Gastrocnemius medialis (tissue), 4 donors: ENCODE data around the gene FBXW2. TPM values are rescaled to one million over a fixed set of nuclear protein-coding genes. Genes with fewer than 3 reads are reported as not detected.

Experiments used
- ATAC-seq, 2 donors: fragments of 150-250 bp; one replicate each; pipeline ENCODE4 v1.9.1; 2016
- DNase-seq, 2 donors: peaks; one replicate each; pipeline ENCODE4 v3.0.0-alpha.2; 2019
- H3K27ac ChIP-seq, 4 donors: fragments of 200-600 bp; sonication (generic); 1 replicate in 1 of 4; 2 replicates in 3 of 4; pipeline ENCODE4 v1.5.1; 2016 to 2018; ENCODE audit warnings: mild to moderate bottlenecking in 2 of 4, moderate library complexity in 1 of 4
- H3K27me3 ChIP-seq, 3 donors: fragments of 200-600 bp; sonication (generic) in 2 of 3; 1 replicate in 1 of 3; 2 replicates in 2 of 3; pipeline versions ENCODE4 v1.5.1 to v1.6.0; 2016 to 2019; ENCODE audit warnings: mild to moderate bottlenecking in 1 of 3, moderate library complexity in 1 of 3
- H3K36me3 ChIP-seq, 2 donors: fragments of 200-600 bp; sonication (generic) in 1 of 2; one replicate each; pipeline ENCODE4 v1.5.1; 2017 to 2018
- H3K4me1 ChIP-seq, 2 donors: fragments of 200-600 bp; sonication (generic) in 1 of 2; one replicate each; pipeline ENCODE4 v1.5.1; 2016 to 2017; ENCODE audit warnings: mild to moderate bottlenecking in 2 of 2
- H3K4me3 ChIP-seq, 4 donors: fragments of 200-600 bp; sonication (generic) in 3 of 4; 1 replicate in 1 of 4; 2 replicates in 3 of 4; pipeline ENCODE4 v1.5.1; 2016 to 2019; ENCODE audit warnings: mild to moderate bottlenecking in 2 of 4
- H3K9me3 ChIP-seq, 3 donors: fragments of 200-600 bp; sonication (generic) in 2 of 3; 1 replicate in 1 of 3; 2 replicates in 2 of 3; pipeline ENCODE4 v1.5.1; 2016 to 2019
- CTCF ChIP-seq, 5 experiments: fragments of 450-650 bp in 3 of 5; fragments of 200-600 bp in 2 of 5; sonication (generic) in 2 of 5; IDR thresholded peaks in 4 of 5; conservative IDR thresholded peaks in 1 of 5; 1 replicate in 4 of 5; 2 replicates in 1 of 5; pipeline ENCODE4 v1.5.1; 2016 to 2019; ENCODE audit warnings: antibody characterized with exemption in 5 of 5, mild to moderate bottlenecking in 3 of 5, moderate library complexity in 3 of 5
- POLR2A ChIP-seq, 2 donors: fragments of 450-650 bp; IDR thresholded peaks; one replicate each; pipeline ENCODE4 v1.6.1; 2017; ENCODE audit warnings: antibody characterized with exemption in 2 of 2, mild to moderate bottlenecking in 2 of 2, moderate library complexity in 2 of 2
- in situ Hi-C, 4 donors: fragments of 200-750 bp; cut with MboI; loops; one replicate each; pipeline versions ENCODE4 v1.15.0 to v1.8.0; 2017; ENCODE audit warnings: low sequenced_read_pairs in 4 of 4
- intact Hi-C: fragments of 100-400 bp; cut with DNase I; formaldehyde crosslinking; loops from one replicate; pipeline ENCODE4 v1.15.1; 2023; ENCODE audit warnings: low total_unique reads
- total RNA-seq, 4 donors: library from RNA; depleted of rRNA; stranded (reverse); fragments of >200 nt; gene quantifications; one replicate each; pipeline versions ENCODE4 v1.1.0 to v1.2.3, GENCODE V29; 2016

FBXW2 gene
- total RNA-seq, 4 donors from 2014 or later = 17.0 to 20.0 (median 19.0) TPM

GRCh38 chr9:120770931-120771330 is 22.3 kb downstream of the FBXW2 start:
- in situ Hi-C loops = loop anchor here in 2 of 4 donors (25.0 kb wide), 1 partner anchor 166 kb away; the partner anchor contains the start of gene TRAF1 (in 2 of the 2)
- no peak for TF ChIP-seq CTCF (IDR thresholded peaks at IDR 0.05 in 4 of 5, conservative IDR thresholded peaks at IDR 0.05 in 1 of 5)
- no peak for TF ChIP-seq POLR2A (IDR thresholded peaks at IDR 0.05)

GRCh38 chr9:120768886-120769285 is 24.3 kb downstream of the FBXW2 start:
- peaks cover 0 to 56% of the 10 kb centered on the region in 2 donors for H3K36me3 ChIP-seq
- in situ Hi-C loops = loop anchor here in 2 of 4 donors (25.0 kb wide), 1 partner anchor 168 kb away; the partner anchor contains the start of gene TRAF1 (in 2 of the 2)
- H3K27ac ChIP-seq = no peak overlapping the region
- TF ChIP-seq POLR2A (IDR thresholded peaks at IDR 0.05) (no peak), CTCF (IDR thresholded peaks at IDR 0.05 in 4 of 5, conservative IDR thresholded peaks at IDR 0.05 in 1 of 5) (no peak)
- intact Hi-C loops = no loop called here
- DNase-seq (no peak), ATAC-seq (no peak)
- no peaks in the 10 kb centered on the region for H3K4me1 ChIP-seq
- H3K4me3 ChIP-seq = no peak overlapping the region
- no peaks in the 10 kb centered on the region for H3K27me3 ChIP-seq
- no peaks in the 10 kb centered on the region for H3K9me3 ChIP-seq

More at GRCh38 chr9:120770931-120771330, 22.3 kb downstream of the FBXW2 start:
- DNase-seq (no peak), ATAC-seq (no peak)
- no peaks in the 10 kb centered on the region for H3K9me3 ChIP-seq
- intact Hi-C loops = no loop called here
- H3K27ac ChIP-seq = no peak overlapping the region
- no peak overlapping the region for H3K4me3 ChIP-seq
- H3K4me1 ChIP-seq = no peaks in the 10 kb centered on the region
- no peaks in the 10 kb centered on the region for H3K27me3 ChIP-seq
- peaks cover 0 to 59% of the 10 kb centered on the region in 2 donors for H3K36me3 ChIP-seq

- in situ Hi-C loops (loop anchor here in 2 of 4 donors (25.0 kb wide), 1 partner anchor 169 kb away; the partner anchor contains the start of gene TRAF1 (in 2 of the 2)), intact Hi-C loops (no loop called here)
- no peak overlapping the region for H3K27ac ChIP-seq
- no peaks in the 10 kb centered on the region for H3K9me3 ChIP-seq
- ATAC-seq (no peak), DNase-seq (no peak)
- TF ChIP-seq POLR2A (IDR thresholded peaks at IDR 0.05) (no peak), CTCF (IDR thresholded peaks at IDR 0.05 in 4 of 5, conservative IDR thresholded peaks at IDR 0.05 in 1 of 5) (no peak)
- H3K4me1 ChIP-seq = no peaks in the 10 kb centered on the region
- H3K36me3 ChIP-seq = peaks cover 0 to 61% of the 10 kb centered on the region in 2 donors
- no peaks in the 10 kb centered on the region for H3K27me3 ChIP-seq
- no peak overlapping the region for H3K4me3 ChIP-seq
Measured at GRCh38 chr9:120768247-120768646, 25.0 kb downstream of the FBXW2 start.

GRCh38 chr9:120767451-120767850 is 25.8 kb downstream of the FBXW2 start:
- no peak overlapping the region for H3K4me3 ChIP-seq
- H3K9me3 ChIP-seq = no peaks in the 10 kb centered on the region
- intact Hi-C loops = no loop called here
- no peak for TF ChIP-seq CTCF (IDR thresholded peaks at IDR 0.05 in 4 of 5, conservative IDR thresholded peaks at IDR 0.05 in 1 of 5)
- no peak for TF ChIP-seq POLR2A (IDR thresholded peaks at IDR 0.05)
- no peaks in the 10 kb centered on the region for H3K4me1 ChIP-seq
- peaks cover 0 to 62% of the 10 kb centered on the region in 2 donors for H3K36me3 ChIP-seq
- no peak overlapping the region for H3K27ac ChIP-seq
- no peak for ATAC-seq
- in situ Hi-C loops = loop anchor here in 2 of 4 donors (25.0 kb wide), 1 partner anchor 170 kb away; the partner anchor contains the start of gene TRAF1 (in 2 of the 2)
- H3K27me3 ChIP-seq = no peaks in the 10 kb centered on the region
- no peak for DNase-seq
